Progenitor cell of endocrine pancreas (in vitro differentiated cells): ENCODE measurements around the gene CPA5. TPM values are rescaled to one million over a fixed set of nuclear protein-coding genes. Genes with fewer than 3 reads are reported as not detected.

Experiments used
- DNase-seq: peaks from one replicate; pipeline ENCODE4 v3.0.0; 2021; ENCODE audit warnings: low spot score; ENCODE audit not compliant: unreplicated experiment
- H3K27ac Mint-ChIP-seq: 2 replicates; pipeline ENCODE4 v1.8.0; 2021; ENCODE audit warnings: mild to moderate bottlenecking, moderate library complexity, mixed read lengths
- H3K27me3 Mint-ChIP-seq: 2 replicates; pipeline ENCODE4 v1.8.0; 2021; ENCODE audit warnings: mixed read lengths
- H3K36me3 Mint-ChIP-seq: 2 replicates; pipeline ENCODE4 v1.8.0; 2022; ENCODE audit warnings: mixed read lengths; ENCODE audit not compliant: insufficient read depth
- H3K4me1 Mint-ChIP-seq: 2 replicates; pipeline ENCODE4 v1.8.0; 2021; ENCODE audit warnings: low read depth, mixed read lengths
- H3K4me3 Mint-ChIP-seq: 2 replicates; pipeline ENCODE4 v1.8.0; 2021; ENCODE audit warnings: low read depth, mild to moderate bottlenecking, moderate library complexity, mixed read lengths
- H3K9me3 Mint-ChIP-seq: 2 replicates; pipeline ENCODE4 v1.8.0; 2021; ENCODE audit warnings: low read depth, mixed read lengths
- CTCF ChIP-seq: fragments of 200-600 bp; sonication (generic); IDR thresholded peaks from one replicate; pipeline ENCODE4 v1.5.0; 2021; ENCODE audit warnings: antibody characterized with exemption, mild to moderate bottlenecking; ENCODE audit not compliant: unreplicated experiment
- total RNA-seq: library from RNA; stranded (reverse); gene quantifications from 2 replicates; pipeline ENCODE4 v1.2.1, GENCODE V29; 2021

Gene CPA5
- total RNA-seq, 1 donor from 2014 or later = not detected

- no peak for TF ChIP-seq CTCF
- H3K9me3 Mint-ChIP-seq = no peaks in the 10 kb centered on the region
- DNase-seq = no peak
- peaks cover 15% of the 10 kb centered on the region for H3K4me1 Mint-ChIP-seq
- H3K36me3 Mint-ChIP-seq = peaks cover 3% of the 10 kb centered on the region
- H3K4me3 Mint-ChIP-seq = no peak overlapping the region
- H3K27me3 Mint-ChIP-seq = peaks cover 4% of the 10 kb centered on the region
- no peak overlapping the region for H3K27ac Mint-ChIP-seq
Measured at GRCh38 chr7:130299866-130300265, 44.8 kb upstream of the CPA5 start.

GRCh38 chr7:130301501-130302020 is 43.1 kb upstream of the CPA5 start:
- H3K27me3 Mint-ChIP-seq = peaks cover 4% of the 10 kb centered on the region
- no peak for DNase-seq
- peaks cover 3% of the 10 kb centered on the region for H3K36me3 Mint-ChIP-seq
- no peaks in the 10 kb centered on the region for H3K9me3 Mint-ChIP-seq
- H3K4me3 Mint-ChIP-seq = no peak overlapping the region
- no peak overlapping the region for H3K27ac Mint-ChIP-seq
- TF ChIP-seq CTCF = no peak
- peaks cover 15% of the 10 kb centered on the region for H3K4me1 Mint-ChIP-seq

- no peak overlapping the region for H3K4me3 Mint-ChIP-seq
- peaks cover 15% of the 10 kb centered on the region for H3K4me1 Mint-ChIP-seq
Measured at GRCh38 chr7:130302649-130303048, 42.0 kb upstream of the CPA5 start.

GRCh38 chr7:130303127-130303526 is 41.5 kb upstream of the CPA5 start:
- peaks cover 3% of the 10 kb centered on the region for H3K36me3 Mint-ChIP-seq
- H3K9me3 Mint-ChIP-seq = no peaks in the 10 kb centered on the region
- no peak for TF ChIP-seq CTCF
- H3K27me3 Mint-ChIP-seq = peaks cover 4% of the 10 kb centered on the region
- peak overlapping the region; percentile 75 for H3K27ac Mint-ChIP-seq
- H3K4me3 Mint-ChIP-seq = no peak overlapping the region
- DNase-seq = no peak
- H3K4me1 Mint-ChIP-seq = peaks cover 15% of the 10 kb centered on the region

More at GRCh38 chr7:130302649-130303048, 42.0 kb upstream of the CPA5 start:
- no peak for TF ChIP-seq CTCF
- H3K27me3 Mint-ChIP-seq = peaks cover 4% of the 10 kb centered on the region
- H3K9me3 Mint-ChIP-seq = no peaks in the 10 kb centered on the region
- peak overlapping the region; percentile 75 for H3K27ac Mint-ChIP-seq
- no peak for DNase-seq
- H3K36me3 Mint-ChIP-seq = peaks cover 3% of the 10 kb centered on the region

- no peak for TF ChIP-seq CTCF
- no peaks in the 10 kb centered on the region for H3K9me3 Mint-ChIP-seq
- peaks cover 3% of the 10 kb centered on the region for H3K36me3 Mint-ChIP-seq
- peaks cover 15% of the 10 kb centered on the region for H3K4me1 Mint-ChIP-seq
- H3K27me3 Mint-ChIP-seq = peaks cover 2% of the 10 kb centered on the region
- H3K27ac Mint-ChIP-seq = no peak overlapping the region
- DNase-seq = no peak
- H3K4me3 Mint-ChIP-seq = no peak overlapping the region
Measured at GRCh38 chr7:130303551-130303950, 41.1 kb upstream of the CPA5 start.
